PFSK-1 (cell line): Measurements from ENCODE around the gene CUTA.
A peak's percentile ranks its signal among the peaks of the same experiment; 100 is the strongest.

Source experiments
- FOXP2 ChIP-seq: optimal IDR thresholded peaks from 2 replicates; pipeline ENCODE3; 2011; ENCODE audit warnings: borderline replicate concordance, control low read depth, inconsistent platforms; ENCODE audit not compliant: insufficient read depth; ENCODE audit errors: extremely low read length, extremely low read depth
- POLR2AphosphoS5 ChIP-seq: IDR thresholded peaks from 2 replicates; pipeline ENCODE4 v1.6.1; 2012; ENCODE audit warnings: low read depth, mild to moderate bottlenecking, control low read depth, low read length, moderate library complexity
- REST ChIP-seq, 2 experiments: IDR thresholded peaks; 2 replicates each; pipeline versions ENCODE4 v1.6.1 to v1.8.0; 2011 to 2012; ENCODE audit warnings: low read depth in 2 of 2, low read length in 2 of 2, control low read depth in 1 of 2, inconsistent platforms in 1 of 2, mild to moderate bottlenecking in 1 of 2, moderate library complexity in 1 of 2; ENCODE audit not compliant: insufficient read depth in 1 of 2
- SIN3A ChIP-seq: IDR thresholded peaks from 2 replicates; pipeline ENCODE4 v1.6.1; 2012; ENCODE audit warnings: mild to moderate bottlenecking, low read length, moderate library complexity, borderline replicate concordance; ENCODE audit not compliant: insufficient read depth
- TAF1 ChIP-seq: IDR thresholded peaks from 2 replicates; pipeline ENCODE4 v1.6.1; 2012; ENCODE audit warnings: low read length, control low read depth, borderline replicate concordance; ENCODE audit not compliant: insufficient read depth

Gene CUTA

GRCh38 chr6:33433544-33434191 lies 15.8 kb upstream of the CUTA start:
- no peak for TF ChIP-seq TAF1
- TF ChIP-seq POLR2AphosphoS5, result no peak
- no peak for TF ChIP-seq REST (IDR thresholded peaks at IDR 0.05; ENCODE audit: insufficient read depth in 1 of 2, low read depth in 2 of 2, low read length in 2 of 2)
- TF ChIP-seq FOXP2, result no peak
- TF ChIP-seq SIN3A, result no peak

GRCh38 chr6:33433001-33433543 lies 15.2 kb upstream of the CUTA start:
- TF ChIP-seq POLR2AphosphoS5, result no peak

GRCh38 chr6:33432546-33432945 lies 14.6 kb upstream of the CUTA start:
- no peak for TF ChIP-seq REST (IDR thresholded peaks at IDR 0.05; ENCODE audit: insufficient read depth in 1 of 2, low read depth in 2 of 2, low read length in 2 of 2)
- TF ChIP-seq FOXP2, result no peak
- TF ChIP-seq POLR2AphosphoS5, result no peak
- TF ChIP-seq TAF1, result no peak
- TF ChIP-seq SIN3A, result no peak

- TF ChIP-seq FOXP2, result no peak
These were observed 14.1 kb upstream of the CUTA start for GRCh38 chr6:33431880-33432541.

- TF ChIP-seq FOXP2 (no peak), TAF1 (no peak), SIN3A (peak; percentile 89; the same call in 1 of the 2 replicates), REST (IDR thresholded peaks at IDR 0.05; ENCODE audit: insufficient read depth in 1 of 2, low read depth in 2 of 2, low read length in 2 of 2) (no peak)
These were observed 13.3 kb upstream of the CUTA start for GRCh38 chr6:33430991-33431879.

- TF ChIP-seq REST (IDR thresholded peaks at IDR 0.05; ENCODE audit: insufficient read depth in 1 of 2, low read depth in 2 of 2, low read length in 2 of 2) (no peak), POLR2AphosphoS5 (no peak), FOXP2 (no peak), SIN3A (no peak), TAF1 (no peak)
These were observed 12.4 kb upstream of the CUTA start for GRCh38 chr6:33430334-33430733.
